Stimulated activated CD8-positive, alpha-beta memory T cell treated with anti-CD3 and anti-CD28 coated beads, Interleukin-12 subunit alpha, Interleukin-12 subunit beta, amount 100 ng/mL, for 24 hours (primary cell): ENCODE results near the gene TMEM178B.

Source experiments
- DNase-seq: peaks from one replicate; pipeline ENCODE4 v3.0.0-alpha.2; 2020; ENCODE audit errors: extremely low read depth

Gene TMEM178B

DNA sequence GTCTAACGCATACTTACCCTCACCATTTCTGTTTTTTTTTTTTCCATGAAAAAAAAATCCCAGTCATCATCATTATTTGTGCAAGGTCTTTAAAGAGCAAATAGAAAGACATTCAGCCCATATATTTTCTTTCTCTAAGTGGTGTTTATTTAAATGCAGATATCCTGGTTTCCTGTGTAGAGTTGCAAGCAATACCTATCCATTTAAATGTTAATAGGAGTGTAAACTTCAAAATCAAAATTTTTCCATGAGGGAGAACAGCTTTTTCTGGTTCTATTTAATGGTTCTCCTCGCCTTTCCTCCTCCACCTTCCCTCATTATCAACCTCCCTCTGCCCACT, 357.2 kb downstream of the TMEM178B start:
- no peak for DNase-seq

DNA sequence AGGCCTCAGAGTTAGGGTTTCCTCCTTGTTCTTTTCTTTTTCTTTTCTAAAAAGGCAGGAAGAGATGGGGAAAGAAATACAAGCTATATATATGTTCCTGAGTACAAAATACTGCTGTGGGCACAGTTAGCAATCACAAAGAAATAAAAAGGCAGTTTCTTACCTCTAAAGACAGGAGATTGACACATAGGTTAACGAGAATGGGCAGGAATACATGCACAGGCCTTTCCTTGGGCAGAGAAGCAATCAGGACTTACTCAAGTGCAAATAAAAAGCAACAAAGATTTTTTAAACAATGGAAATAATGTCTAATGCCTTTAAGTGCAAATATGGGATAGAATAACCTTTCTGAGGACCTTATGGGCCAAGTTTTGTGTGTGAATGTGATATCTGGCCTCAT, 357.8 kb downstream of the TMEM178B start:
- DNase-seq: no peak

DNA sequence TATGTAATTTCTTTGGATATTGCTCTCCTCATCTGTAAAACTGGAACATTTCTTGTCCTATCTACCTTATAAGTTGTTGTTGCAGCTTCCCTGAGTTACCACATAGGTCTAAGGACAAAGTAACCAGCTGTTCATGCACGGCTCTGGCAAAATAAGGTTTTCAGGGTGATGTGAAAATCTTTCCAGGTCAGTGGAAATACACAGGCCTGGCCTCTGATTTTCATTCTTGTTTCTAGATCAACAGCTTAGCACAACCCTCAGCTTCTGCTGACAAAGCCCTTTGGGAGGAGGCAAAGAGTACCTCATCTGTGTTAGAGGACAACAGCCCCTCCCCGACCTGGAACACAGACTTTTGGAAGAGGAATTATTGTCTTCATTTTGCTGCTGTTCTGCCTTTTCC, 359.8 kb downstream of the TMEM178B start:
- no peak for DNase-seq

DNA sequence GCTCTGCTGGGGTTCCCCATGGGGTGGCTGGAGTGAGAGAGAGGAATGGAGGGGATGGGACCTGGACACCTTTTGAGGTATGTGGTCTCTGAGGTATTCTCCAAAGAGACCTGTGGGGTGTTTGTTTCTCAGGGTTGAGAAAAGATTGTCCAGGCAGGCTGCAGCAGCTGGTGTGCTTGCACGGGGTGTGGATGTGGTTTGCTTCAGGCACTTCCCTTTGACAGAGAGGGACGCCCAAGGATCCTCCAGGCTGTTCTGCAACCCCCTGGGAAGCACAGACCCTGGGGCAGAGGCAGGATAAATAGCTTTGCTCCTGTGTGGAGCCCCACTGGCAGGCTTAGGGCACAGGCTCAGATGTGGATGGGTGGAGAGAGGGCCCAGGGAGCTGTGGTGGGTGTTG, 362.3 kb downstream of the TMEM178B start:
- no peak for DNase-seq

DNA sequence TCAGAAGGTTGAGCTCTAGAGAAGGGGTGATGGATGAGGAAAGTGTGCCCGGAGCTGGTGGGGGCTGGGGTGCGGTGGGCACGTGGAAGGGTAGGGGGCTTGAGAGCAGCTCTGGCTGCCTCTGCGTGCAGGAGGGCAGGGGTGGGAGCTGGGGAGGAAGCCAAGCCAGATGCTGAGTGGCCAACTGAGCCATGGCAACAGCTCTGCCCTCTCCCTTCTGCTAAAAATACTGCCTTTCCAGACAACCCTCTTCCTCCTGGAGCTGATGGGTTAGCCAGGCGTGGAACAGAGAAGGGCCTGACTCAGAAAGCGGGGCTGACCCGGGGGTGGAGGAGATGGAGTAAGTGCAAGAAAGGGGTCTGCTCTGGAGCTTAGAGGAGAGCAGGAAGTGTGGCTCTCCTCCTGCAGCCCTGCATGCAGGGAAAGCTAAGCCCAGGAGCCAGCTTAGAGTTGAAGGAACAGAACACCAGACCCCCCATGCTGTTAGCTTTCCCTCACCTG, 362.8 kb downstream of the TMEM178B start:
- no peak for DNase-seq

DNA sequence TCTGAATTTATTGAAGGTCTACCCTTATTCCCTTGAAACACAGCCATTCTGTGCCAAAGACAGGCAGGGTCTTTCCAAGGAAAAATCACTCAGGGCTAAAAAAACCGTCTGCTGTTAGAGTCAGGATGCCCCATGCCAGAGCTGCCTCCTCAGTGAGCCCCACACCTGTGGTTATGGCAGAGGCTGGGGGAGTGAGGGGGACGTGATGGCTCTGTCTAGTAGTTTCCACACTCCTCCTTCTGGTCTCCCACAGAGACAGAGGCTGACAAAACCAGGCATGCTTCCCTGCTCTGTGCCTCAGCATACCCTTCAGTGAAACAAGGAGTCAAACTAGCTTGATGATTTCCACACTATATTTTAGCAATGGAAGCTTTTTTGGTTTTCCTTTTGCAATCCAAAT, 365.3 kb downstream of the TMEM178B start:
- no peak for DNase-seq

DNA sequence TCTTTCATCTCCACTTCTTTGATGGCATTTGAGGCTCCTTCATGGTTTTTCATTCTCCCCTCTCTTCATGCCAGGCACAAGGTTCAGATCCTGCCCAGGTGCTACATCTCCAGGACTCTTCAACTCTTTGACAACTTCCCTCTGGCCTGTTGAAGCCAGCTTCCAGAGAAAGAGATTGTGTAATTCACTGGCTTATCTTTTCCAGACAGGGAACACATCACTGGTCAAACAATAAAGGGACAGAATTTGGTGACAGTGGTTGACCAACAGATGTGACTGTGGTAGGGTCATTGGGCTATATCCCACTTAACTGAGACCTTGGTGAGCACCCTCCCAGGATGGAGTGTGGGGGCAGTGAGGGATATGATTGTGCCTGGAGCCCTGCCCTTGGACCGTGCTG, 365.9 kb downstream of the TMEM178B start:
- no peak for DNase-seq

DNA sequence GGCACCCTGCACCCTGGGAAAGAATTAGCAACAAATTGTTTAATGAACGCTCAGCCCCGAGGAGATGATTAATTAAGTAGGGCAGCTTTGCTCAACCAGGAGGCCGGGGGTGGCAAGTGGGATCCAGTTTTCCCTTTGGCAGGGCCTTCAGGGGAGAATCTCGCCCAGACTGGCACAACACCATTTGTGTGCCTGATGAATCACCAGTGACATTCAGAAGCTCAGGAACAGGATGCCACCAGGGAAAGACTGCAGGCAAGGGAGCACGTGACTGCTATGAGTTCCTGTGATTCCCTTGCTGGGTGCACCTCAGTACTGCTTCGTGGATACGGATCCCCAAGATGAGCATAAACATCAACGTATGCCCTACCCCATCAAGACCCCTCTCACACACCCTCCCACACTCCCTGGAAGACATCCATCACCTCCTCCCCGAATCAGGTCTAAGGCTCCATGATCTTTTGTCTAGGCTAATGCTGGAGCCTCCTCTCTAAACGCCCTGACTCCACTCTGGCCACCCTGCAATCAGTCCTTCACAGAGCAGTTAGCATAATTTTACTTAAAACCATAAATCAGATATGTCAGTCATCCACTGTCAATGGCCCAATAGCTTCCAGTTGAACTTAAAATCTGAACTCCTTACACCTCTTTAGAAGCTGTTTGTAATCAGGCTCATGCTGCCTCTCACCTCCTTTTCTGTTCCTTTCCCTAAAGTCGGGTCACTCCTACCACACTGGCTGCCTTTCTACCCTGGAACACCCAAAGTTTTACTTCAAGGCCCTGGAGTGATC, 368.2 kb downstream of the TMEM178B start:
- no peak for DNase-seq

DNA sequence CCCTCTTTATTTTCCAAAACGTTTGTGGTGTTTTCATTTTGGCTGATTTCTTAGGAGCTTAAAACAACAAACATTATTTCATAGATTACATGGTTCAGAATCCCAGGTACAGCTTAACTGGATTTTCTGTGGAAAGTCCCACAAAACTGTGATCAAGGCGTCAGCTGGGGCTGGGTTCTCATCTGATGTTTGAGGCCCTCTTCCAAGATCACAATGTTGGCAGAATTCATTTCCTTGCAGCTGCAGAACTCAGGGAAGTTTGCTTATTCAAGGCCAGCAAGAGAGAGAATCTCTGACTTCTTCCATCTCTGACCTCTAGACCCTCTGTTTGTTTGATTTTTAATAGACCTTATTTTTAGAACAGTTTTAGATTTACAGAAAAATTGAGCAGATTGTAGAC, 368.9 kb downstream of the TMEM178B start:
- DNase-seq: no peak

DNA sequence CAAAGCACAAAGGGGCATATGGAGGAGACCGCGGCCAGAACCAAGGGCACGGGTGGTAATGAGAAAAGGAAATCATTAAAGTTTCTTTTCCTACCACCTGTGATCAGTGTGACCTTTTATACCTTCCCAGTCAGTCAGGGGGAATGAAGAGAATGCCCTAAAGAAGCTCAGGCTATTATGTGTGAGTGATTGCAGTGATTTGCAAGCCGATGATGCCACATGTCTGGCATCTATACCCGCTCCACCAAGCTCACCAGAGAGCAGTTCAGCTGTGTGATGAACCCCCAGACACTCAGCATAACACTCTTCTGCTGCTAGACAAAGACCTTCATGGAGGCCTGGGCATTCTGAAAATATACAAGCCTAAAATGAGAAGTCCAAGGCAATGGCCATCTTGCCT, 371.1 kb downstream of the TMEM178B start:
- no peak for DNase-seq

DNA sequence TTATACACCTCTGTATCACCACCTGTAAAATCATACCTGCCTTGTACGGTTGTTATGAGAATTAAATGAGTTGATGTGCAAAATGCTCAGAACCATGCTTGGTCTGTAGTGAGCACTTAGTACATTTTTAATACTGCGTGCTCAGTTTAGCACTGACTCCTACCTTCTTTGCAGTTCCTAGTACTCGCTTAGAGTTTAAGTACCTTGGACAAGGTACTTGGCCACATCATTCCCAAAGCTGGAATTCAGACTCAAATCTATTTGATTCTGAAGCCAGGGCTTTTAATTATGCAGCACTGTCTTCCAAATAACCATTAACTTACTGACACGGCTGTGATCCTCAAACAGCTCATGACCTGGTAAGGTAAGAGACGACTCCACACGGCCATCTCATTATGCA, 377.4 kb downstream of the TMEM178B start:
- no peak for DNase-seq

DNA sequence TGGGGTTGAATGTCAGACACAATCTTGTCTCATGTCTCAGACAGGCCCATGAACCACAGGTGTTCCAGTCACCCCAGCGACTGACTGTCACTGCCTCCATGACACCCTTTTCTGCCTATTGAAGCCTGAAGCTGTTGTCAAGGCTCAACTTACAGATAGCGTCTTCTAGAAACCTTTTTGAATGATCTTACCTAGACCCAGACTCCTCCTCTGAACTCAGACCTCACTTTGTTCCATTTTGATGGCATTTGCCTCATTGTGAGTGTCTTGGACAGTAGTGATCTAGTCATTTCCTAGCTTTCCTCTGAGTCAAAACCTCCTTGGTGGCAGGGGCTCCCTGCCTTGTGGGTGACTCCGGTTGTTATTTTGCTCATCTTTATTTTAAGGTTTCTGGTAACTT, 379.0 kb downstream of the TMEM178B start:
- DNase-seq: no peak

DNA sequence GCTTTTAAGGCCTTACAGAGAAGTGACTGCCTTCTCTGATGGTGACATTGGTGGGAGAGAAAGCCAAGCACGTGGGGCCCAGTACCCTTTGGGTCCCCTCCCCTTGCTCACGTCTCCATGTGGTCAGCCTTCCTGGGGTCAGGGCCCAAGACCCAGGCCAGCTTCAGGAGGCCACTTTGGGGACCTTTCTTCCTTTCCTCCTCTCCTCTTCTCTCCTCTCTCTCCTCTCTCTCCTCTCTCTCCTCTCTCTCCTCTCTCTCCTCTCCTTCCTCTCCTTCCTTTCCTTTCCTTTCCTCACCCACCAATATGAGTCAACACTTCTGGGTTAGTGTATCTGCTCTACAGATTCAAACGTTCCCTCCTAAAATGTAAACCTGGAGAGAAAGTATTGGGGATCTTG, 380.5 kb downstream of the TMEM178B start:
- no peak for DNase-seq

DNA sequence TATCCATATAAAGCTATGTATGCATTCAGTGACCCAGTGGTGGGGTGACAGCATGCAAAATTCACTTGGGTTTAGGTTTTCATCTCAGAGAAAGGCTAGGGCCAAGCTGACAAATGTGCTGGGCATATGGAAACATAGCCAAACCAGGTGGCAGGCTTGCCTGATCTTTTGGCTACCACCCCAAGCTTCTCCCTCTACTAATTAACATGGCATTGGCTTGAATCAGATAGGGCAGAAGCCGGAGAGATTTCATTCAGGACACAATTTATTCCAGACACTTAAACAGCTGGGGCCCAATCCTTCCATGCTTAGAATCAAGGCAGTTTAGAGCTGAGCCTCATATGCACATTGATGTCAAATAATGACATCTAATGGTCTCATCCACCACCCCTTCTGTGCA, 381.9 kb downstream of the TMEM178B start:
- DNase-seq: no peak

DNA sequence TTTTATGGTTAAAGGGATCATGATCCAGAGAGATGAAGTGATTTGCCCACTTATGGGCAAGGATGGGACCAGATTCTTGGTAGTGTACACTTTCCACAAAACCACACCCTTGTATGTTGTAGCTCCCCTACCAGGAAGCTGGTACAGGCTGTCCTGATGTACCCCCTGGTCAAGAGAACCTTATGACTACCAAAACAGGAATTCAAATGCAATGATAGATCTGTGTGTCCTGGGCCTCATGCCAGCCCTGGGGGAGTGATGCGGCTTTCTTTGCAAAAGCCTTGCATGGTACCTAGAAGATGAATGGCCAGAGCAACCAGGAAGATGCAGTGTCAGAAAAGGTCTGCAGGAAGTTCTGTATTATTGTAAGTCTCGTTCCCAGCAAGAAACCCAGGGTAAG, 382.4 kb downstream of the TMEM178B start:
- DNase-seq: no peak

DNA sequence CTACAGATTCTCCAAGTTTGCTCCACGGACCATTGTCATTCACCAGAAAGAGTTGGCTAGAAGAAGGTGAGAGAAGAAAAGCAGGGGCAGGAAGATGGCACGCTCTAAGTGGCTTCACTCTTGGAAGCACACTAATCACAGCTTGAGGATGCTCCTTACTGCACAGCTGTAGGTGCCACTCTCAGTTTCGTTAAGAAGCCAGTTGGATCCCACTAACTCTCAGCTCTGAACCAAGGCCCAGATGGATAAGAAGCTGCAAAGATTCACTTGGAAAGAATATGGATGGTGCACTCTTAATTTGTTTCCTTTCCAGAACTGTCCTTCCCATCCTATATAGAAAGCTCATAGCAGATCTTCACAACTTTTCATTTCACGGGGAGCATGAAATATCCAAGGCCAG, 382.8 kb downstream of the TMEM178B start:
- DNase-seq: no peak

DNA sequence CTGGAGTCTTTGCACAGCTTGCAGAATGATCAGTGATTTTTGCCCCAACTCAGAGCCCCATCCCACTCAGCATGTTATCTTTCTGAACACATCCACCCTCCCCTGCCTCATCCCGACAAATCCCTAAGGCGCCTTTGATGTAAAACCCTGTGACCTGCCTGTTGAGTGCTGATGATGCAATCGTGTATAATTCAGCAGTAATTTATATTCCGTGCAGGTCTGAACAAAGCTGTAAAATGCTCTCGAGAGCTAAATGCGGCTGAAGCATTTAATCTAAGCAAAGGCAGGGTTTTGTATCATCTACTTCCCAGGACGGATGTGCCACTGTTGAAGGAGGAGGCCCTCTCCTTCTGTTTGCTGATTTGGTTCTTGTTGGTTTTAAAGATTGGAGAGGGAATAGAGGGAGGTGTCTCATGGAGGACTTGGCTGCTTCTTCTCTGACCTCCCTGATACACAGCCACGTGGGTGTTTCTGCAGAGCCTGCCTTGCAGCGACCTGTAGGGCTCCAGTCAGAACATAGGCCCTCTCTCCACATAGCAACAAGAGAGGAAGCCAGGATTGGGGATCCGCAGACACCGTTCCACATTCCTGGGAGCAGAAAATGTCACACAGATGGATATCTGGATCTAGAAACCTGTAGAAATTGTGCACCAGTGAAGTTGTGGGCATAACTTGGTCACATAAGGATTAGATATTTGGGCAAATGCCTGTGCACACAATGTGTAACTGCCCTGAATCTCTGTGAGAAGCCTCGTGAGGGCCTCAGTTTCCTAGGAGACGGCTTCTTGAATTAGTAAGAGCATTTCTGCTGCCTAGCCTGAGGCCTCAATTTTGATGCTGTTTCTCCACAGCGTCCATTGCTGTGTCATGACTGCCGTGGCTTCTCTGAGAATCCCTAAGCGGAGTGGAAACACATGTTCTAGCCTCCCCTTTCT, 387.2 kb downstream of the TMEM178B start:
- no peak for DNase-seq

DNA sequence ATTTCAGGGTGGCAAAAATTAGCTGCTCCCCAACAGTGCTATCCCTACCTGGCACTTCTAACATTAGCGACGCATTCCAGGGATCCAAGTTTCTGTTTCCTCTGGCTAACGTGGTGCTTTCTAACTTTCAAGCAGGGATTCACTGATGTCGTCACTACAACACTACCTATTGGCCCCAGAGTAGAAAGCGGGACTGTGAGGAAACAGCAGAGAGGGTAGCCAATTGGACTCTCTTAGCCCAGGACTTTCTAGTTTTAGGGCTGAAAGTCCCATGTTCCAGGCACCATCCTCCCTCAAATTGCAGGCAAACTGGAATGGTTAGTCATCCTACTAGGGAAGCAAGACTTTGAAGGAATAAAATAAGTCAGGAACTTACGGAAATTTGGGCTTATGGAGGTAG, 388.1 kb downstream of the TMEM178B start:
- no peak for DNase-seq

DNA sequence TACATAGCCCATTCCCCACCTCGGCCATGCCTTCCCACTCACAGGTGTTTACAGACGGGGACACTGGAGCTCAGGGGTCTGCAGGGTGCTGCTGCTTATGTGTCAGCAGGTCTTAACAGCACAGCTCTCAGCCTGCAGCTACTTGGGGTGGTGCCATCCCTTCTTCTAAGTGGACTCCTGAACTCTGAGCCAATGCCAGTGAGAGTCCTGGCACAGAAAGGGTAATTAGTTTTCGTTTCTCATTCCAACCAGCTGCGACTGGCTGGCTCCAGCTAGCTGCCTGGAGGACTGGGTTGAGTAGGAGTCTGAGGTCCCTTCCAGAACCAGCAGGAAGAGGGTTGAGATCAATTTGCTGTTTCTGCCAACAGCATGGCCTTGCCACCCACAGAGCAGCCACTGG, 389.1 kb downstream of the TMEM178B start:
- no peak for DNase-seq

DNA sequence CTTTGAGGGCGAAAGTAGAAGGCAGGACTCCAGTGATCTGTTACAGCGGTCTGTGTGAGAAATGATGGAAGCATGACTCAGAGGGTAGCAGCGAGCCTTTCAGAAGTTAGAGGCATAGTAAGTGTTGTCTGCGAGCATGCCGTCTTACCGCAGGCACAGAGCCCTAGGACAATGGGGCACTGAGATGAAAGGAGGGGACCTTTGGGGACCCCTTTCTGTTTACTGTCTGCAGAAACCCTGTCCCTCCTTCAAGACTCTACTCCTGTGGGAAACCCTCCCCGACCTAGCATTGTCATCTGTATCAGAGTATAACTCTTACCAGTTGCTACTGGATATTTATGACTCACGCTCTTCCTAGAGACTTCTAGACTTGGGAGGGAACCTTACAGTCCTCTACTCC, 390.1 kb downstream of the TMEM178B start:
- DNase-seq: no peak

DNA sequence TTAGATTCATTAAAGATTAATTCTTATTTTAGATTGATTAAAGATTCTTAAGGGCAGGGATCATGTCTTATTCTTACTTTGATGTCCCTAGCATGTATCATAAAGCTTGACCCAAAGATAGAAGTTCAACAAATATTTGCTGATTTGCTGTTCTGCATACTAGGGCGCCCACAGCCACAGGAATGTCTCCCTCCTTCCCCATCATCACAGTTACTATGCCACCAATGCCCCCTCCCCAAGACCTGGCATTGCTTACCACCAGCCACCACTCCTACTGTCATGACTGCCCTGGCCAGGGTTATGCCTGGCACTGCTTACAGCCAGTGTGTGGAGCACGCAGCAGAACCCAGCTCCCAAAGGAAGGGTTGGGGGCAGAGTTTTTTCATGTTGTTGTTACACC, 390.7 kb downstream of the TMEM178B start:
- no peak for DNase-seq

DNA sequence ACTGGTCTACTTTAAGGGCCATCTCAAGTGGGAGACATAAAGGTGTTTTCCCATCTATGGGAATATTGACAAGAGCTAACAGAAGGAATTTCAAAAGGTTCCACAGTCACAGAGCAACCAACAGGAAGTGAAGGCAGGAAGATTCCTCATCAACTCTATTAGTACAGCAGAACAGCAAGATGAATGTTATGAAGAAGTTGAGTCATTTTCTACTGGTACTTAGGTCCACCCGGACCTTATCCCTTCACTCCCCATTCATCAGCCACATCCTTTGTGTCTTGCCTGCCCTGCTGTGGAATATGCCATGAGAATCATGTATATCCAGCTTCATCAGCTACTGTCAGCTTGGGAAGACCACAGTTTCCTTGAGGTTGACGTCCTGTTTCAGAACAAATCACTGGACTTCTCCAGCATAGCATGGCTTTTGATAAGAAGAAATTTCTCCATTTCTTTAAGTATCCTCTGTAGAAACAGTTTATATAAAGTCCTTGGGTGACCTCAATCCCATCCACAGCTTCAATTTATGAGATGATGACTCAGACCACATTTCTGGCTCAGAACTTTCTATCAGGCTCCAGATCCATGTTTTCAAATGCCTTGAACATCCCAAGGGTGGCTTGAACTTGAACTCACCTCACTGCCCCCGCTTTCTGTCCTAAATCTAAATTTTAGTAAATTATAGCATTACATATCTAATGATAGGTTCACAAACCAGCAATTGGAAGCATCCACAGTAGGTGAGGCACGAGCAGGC, 392.5 kb downstream of the TMEM178B start:
- DNase-seq: no peak
